ENCODE measurements around the gene PARP11. TPM values are rescaled to one million over a fixed set of nuclear protein-coding genes. Genes with fewer than 3 reads are reported as not detected.

PARP11 gene
- total RNA-seq, 1 donor from 2014 or later, result 28.3 TPM

DNA sequence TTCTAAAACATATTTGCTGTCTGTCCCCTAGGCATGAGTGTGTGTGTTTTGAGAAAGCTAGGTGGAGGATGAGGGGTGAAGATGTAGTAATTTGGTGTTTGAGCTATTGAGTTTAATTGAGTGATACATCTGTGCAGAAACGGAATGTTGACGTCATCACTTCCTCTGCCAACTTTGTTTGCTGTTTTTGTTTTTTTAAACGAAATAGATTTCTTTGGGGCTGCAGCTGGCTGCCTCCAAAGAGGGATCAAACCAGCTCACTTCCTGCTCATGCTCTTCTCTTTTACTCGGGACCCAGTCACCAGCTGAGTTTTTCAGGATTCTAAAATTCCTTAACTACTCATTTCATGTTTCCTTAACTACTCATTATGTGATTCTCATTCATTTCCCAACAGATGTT, 100.8 kb downstream of the PARP11 start:
- DNase-seq (ENCODE audit: low spot score, unreplicated experiment), result no peak
- Mint-ChIP-seq H3K36me3 (ENCODE audit: insufficient read depth) (no peaks in the 10 kb centered on the region), H3K27me3 (peaks cover 13% of the 10 kb centered on the region), H3K4me1 (ENCODE audit: low read depth) (peaks cover 23% of the 10 kb centered on the region), H3K27ac (no peak overlapping the region), H3K9me3 (ENCODE audit: low read depth) (peaks cover 3% of the 10 kb centered on the region), H3K4me3 (ENCODE audit: low read depth) (no peak overlapping the region)
- TF ChIP-seq, protein P1, sequence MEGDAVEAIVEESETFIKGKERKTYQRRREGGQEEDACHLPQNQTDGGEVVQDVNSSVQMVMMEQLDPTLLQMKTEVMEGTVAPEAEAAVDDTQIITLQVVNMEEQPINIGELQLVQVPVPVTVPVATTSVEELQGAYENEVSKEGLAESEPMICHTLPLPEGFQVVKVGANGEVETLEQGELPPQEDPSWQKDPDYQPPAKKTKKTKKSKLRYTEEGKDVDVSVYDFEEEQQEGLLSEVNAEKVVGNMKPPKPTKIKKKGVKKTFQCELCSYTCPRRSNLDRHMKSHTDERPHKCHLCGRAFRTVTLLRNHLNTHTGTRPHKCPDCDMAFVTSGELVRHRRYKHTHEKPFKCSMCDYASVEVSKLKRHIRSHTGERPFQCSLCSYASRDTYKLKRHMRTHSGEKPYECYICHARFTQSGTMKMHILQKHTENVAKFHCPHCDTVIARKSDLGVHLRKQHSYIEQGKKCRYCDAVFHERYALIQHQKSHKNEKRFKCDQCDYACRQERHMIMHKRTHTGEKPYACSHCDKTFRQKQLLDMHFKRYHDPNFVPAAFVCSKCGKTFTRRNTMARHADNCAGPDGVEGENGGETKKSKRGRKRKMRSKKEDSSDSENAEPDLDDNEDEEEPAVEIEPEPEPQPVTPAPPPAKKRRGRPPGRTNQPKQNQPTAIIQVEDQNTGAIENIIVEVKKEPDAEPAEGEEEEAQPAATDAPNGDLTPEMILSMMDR (IDR thresholded peaks at IDR 0.05; ENCODE audit: unreplicated experiment), result no peak

DNA sequence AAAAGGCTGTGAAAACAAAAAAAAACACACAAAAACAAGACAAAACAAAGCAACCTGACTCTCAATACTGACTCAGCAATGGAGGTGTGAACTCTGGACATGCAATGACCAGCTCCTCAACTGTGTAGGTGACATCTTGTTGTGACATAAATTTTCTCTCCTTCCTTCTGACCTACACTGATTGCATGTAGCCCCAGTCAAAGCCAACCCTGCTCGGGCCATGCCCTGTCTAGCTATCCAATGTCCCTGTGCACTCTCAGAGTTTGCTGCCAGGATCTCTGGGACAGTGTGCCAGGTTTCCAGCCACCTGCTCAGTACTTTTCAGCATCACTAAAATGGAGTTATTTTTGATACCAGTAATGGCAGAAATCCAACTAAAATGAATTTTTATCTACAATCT, 101.3 kb downstream of the PARP11 start:
- Mint-ChIP-seq H3K27me3 (peaks cover 13% of the 10 kb centered on the region), H3K27ac (no peak overlapping the region), H3K9me3 (ENCODE audit: low read depth) (peaks cover 3% of the 10 kb centered on the region), H3K4me3 (ENCODE audit: low read depth) (no peak overlapping the region), H3K36me3 (ENCODE audit: insufficient read depth) (no peaks in the 10 kb centered on the region), H3K4me1 (ENCODE audit: low read depth) (peaks cover 23% of the 10 kb centered on the region)
- TF ChIP-seq, protein P1 (IDR thresholded peaks at IDR 0.05; ENCODE audit: unreplicated experiment), result no peak
- no peak for DNase-seq (ENCODE audit: low spot score, unreplicated experiment)

DNA sequence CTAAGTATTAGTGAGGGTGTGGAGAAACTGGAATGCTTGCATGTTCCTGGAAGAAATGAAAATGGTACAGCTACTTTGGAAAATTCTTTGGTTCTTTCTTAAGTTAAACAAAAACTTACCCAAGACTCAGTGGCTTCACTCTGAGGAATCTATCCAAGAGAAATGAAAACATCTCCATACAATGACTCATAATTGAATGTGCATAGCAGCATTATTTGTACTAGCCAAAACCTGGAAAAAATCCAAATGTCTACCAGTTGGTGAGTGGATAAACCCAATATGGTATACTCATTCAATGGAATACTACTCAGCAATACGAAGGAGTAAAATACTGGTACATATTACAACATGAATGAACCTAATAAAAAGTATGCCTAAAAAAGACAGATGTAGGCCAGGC, 102.3 kb downstream of the PARP11 start:
- no peaks in the 10 kb centered on the region for H3K36me3 Mint-ChIP-seq (ENCODE audit: insufficient read depth)
- no peak overlapping the region for H3K27ac Mint-ChIP-seq
- peaks cover 17% of the 10 kb centered on the region for H3K27me3 Mint-ChIP-seq
- no peak overlapping the region for H3K4me3 Mint-ChIP-seq (ENCODE audit: low read depth)
- no peak for DNase-seq (ENCODE audit: low spot score, unreplicated experiment)
- peaks cover 6% of the 10 kb centered on the region for H3K9me3 Mint-ChIP-seq (ENCODE audit: low read depth)
- TF ChIP-seq, protein P1 (IDR thresholded peaks at IDR 0.05; ENCODE audit: unreplicated experiment), result no peak
- H3K4me1 Mint-ChIP-seq (ENCODE audit: low read depth), result peaks cover 24% of the 10 kb centered on the region

DNA sequence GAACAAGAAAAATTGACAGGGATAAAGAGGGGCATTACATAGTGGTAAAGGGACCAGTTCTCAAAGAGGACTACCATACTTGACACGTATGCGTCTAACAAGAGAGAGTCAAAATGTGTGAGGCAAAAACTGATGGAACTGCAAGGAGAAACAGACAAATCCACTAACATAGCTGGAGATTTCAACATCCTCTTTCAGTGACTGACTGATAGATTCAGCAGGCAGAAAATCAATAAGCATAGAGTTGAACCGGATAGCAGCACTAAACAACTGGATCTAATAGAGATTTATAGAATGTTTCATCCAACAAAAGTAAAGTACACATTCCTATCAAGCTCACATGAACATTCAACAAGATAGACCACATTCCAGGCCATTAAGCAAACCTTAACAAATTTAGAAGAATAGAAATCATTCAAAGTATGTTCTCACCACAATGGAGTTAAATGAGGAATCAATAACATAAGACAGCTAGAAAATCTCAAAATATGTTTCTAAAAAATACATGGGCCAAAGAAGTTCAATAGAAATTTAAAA, 104.2 kb downstream of the PARP11 start:
- no peaks in the 10 kb centered on the region for H3K36me3 Mint-ChIP-seq (ENCODE audit: insufficient read depth)
- H3K4me1 Mint-ChIP-seq (ENCODE audit: low read depth), result peaks cover 26% of the 10 kb centered on the region
- peaks cover 19% of the 10 kb centered on the region for H3K27me3 Mint-ChIP-seq
- H3K27ac Mint-ChIP-seq, result peak overlapping the region; percentile 79
- no peak overlapping the region for H3K4me3 Mint-ChIP-seq (ENCODE audit: low read depth)
- TF ChIP-seq, protein P1 (IDR thresholded peaks at IDR 0.05; ENCODE audit: unreplicated experiment), result no peak
- peaks cover 9% of the 10 kb centered on the region for H3K9me3 Mint-ChIP-seq (ENCODE audit: low read depth)
- DNase-seq (ENCODE audit: low spot score, unreplicated experiment), result no peak

DNA sequence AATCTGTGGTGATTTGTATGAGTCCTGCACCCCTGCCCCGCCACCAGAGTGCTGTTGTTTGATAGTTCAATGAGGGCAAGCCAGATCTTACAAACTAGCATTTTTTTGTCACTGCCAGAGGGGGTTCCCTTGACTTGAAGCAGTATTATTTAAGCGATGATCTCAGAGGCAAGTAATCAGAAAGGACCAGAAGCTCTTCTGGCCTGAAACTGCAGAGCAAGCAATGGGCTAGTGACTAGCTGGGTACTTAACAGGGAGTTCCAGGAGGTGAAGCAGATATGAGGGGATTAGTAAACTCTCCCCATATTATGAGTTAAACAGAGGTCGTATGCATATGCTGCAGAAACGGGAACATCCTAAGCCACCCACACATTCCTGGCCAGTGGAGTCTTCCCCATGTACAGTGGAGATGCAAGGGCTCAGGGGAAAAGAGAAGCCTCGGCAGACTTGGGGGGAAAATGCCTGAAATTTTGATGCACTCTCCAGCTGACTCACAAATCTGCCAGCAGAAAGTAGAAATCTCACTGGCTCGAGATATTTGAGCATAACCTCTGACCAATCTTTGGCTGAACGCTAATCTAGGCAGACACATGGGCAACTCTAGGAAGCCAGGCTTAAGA, 112.0 kb downstream of the PARP11 start:
- Mint-ChIP-seq H3K4me3 (ENCODE audit: low read depth) (no peak overlapping the region), H3K36me3 (ENCODE audit: insufficient read depth) (no peaks in the 10 kb centered on the region), H3K4me1 (ENCODE audit: low read depth) (peaks cover 18% of the 10 kb centered on the region), H3K27me3 (peaks cover 15% of the 10 kb centered on the region), H3K9me3 (ENCODE audit: low read depth) (peaks cover 6% of the 10 kb centered on the region), H3K27ac (no peak overlapping the region)
- TF ChIP-seq, protein P1 (IDR thresholded peaks at IDR 0.05; ENCODE audit: unreplicated experiment), result no peak
- DNase-seq (ENCODE audit: low spot score, unreplicated experiment), result no peak

All from progenitor cell of endocrine pancreas (in vitro differentiated cells).